ENCODE data around the gene CGB1.
"Not testable (repeated sequence)": the region's sequence is repeated elsewhere in the genome, so short reads cannot be mapped to it uniquely, and the experiment has no call there.

Gene CGB1

GRCh38 chr19:49057636-49058234 lies 21.0 kb upstream of the CGB1 start, which contains the start of gene CGB7:
CGB7 (minus strand) TSS chr19:49057749; CDS start chr19:49055375, 2,374 bp downstream.
- no peak for DNase-seq

GRCh38 chr19:49056902-49057596 lies 20.4 kb upstream of the CGB1 start:
- DNase-seq, result not testable (repeated sequence)

- DNase-seq, result no peak
Measured at GRCh38 chr19:49056101-49056901, 19.6 kb upstream of the CGB1 start.

- not testable (repeated sequence) for DNase-seq
Measured at GRCh38 chr19:49050376-49051033, 13.8 kb upstream of the CGB1 start.

- not testable (repeated sequence) for DNase-seq
Measured at GRCh38 chr19:49049834-49050233, 13.1 kb upstream of the CGB1 start.

- not testable (repeated sequence) for DNase-seq
Measured at GRCh38 chr19:49049011-49049410, 12.3 kb upstream of the CGB1 start, which contains the start of gene CGB8. CGB8 (minus strand) TSS chr19:49049111; CDS start chr19:49048739, 372 bp downstream.

GRCh38 chr19:49043548-49043947 lies 6.9 kb upstream of the CGB1 start, which contains the start of gene CGB5:
CGB5 (plus strand) TSS chr19:49043848; CDS start chr19:49044210, 362 bp downstream.
- not testable (repeated sequence) for DNase-seq

GRCh38 chr19:49042666-49043065 lies 6.0 kb upstream of the CGB1 start:
- DNase-seq, result not testable (repeated sequence)

- no peak for DNase-seq
Measured at GRCh38 chr19:49042177-49042576, 5.5 kb upstream of the CGB1 start.

- not testable (repeated sequence) for DNase-seq
Measured at GRCh38 chr19:49039736-49040135, 3.0 kb upstream of the CGB1 start.

- DNase-seq, result not testable (repeated sequence)
Measured at GRCh38 chr19:49038557-49039276, 2.0 kb upstream of the CGB1 start.

GRCh38 chr19:49038111-49038510 lies 1.4 kb upstream of the CGB1 start:
- DNase-seq, result not testable (repeated sequence)

GRCh38 chr19:49031642-49032301 lies 4.9 kb downstream of the CGB1 start, which contains the start of gene CGB2:
CGB2 (plus strand) TSS chr19:49031890; CDS start chr19:49032096, 206 bp downstream.
- not testable (repeated sequence) for DNase-seq

- not testable (repeated sequence) for DNase-seq
Measured at GRCh38 chr19:49030323-49030722, 6.4 kb downstream of the CGB1 start.

GRCh38 chr19:49029749-49030148 lies 6.9 kb downstream of the CGB1 start:
- DNase-seq, result not testable (repeated sequence)

- DNase-seq, result not testable (repeated sequence)
Measured at GRCh38 chr19:49028686-49029085, 8.0 kb downstream of the CGB1 start.

- DNase-seq, result not testable (repeated sequence)
Measured at GRCh38 chr19:49025599-49025998, 11.1 kb downstream of the CGB1 start.

- DNase-seq, result not testable (repeated sequence)
Measured at GRCh38 chr19:49025088-49025487, 11.6 kb downstream of the CGB1 start.

GRCh38 chr19:49024233-49024632 lies 12.5 kb downstream of the CGB1 start, which contains the start of gene CGB3:
CGB3 (minus strand) TSS chr19:49024333; CDS start chr19:49023971, 362 bp downstream.
- not testable (repeated sequence) for DNase-seq

- DNase-seq, result no peak
Measured at GRCh38 chr19:49022116-49022515, 14.6 kb downstream of the CGB1 start.

Data from GOT3 (cell line).